ENCODE results near the gene MRPS10.

MRPS10 gene

DNA sequence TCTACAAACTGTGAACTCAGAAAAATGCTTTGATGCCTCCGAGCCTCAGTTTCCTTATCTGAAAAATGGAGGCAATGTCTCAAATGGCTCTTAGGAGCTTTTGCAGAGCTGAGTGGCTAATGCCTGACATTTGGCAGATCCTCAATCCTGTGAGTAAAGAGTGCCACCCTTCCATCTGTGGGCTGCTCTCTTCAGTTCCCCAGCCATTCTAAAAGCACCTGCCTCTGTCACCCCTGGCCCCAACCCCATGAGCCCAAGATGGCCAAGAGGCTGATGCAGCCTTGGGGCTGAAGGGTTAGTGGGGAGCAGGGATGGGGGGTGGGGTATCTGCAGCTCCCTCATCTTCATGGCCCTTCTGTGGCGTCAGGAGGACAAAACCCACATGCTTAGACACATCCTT, 59.0 kb downstream of the MRPS10 start:
- peaks cover 21% of the 10 kb centered on the region for H3K4me1 ChIP-seq (ENCODE audit: control insufficient read depth, insufficient read depth, low read length)
- H3K9me3 ChIP-seq (ENCODE audit: control insufficient read depth, insufficient read depth, low read depth, low read length): no peaks in the 10 kb centered on the region
- H3K27ac ChIP-seq (ENCODE audit: low read depth, low read length): no peak overlapping the region
- no peaks in the 10 kb centered on the region for H3K36me3 ChIP-seq (ENCODE audit: control insufficient read depth, insufficient read depth, low read length)
- H3K9ac ChIP-seq (ENCODE audit: low read length): no peak overlapping the region
- H3K27me3 ChIP-seq (ENCODE audit: control insufficient read depth, insufficient read depth, low read length): no peaks in the 10 kb centered on the region
- H3K4me3 ChIP-seq (ENCODE audit: low read depth, low read length): no peak overlapping the region

DNA sequence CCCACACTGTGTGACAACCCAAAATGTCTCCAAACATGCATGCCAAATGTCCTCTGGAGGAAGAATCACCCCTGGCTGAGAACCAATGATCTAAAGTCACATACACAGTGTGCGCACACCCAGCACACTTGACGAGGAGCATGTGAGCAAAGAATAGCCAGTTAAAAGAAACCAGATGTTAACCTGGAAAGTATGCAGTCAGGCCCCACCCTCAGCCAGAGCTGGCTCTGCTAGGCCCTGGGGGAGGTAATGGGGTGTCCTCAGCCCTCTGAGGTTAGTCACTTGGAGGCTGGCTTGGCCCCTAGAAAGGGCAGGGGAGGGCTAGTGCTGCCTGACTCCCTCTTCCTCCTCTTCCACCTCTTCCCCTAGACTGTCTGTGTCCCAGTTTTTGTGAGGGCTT, 59.6 kb downstream of the MRPS10 start:
- Histone ChIP-seq H3K9me3 (ENCODE audit: control insufficient read depth, insufficient read depth, low read depth, low read length) (no peaks in the 10 kb centered on the region), H3K9ac (ENCODE audit: low read length) (no peak overlapping the region), H3K27me3 (ENCODE audit: control insufficient read depth, insufficient read depth, low read length) (no peaks in the 10 kb centered on the region), H3K4me1 (ENCODE audit: control insufficient read depth, insufficient read depth, low read length) (peaks cover 21% of the 10 kb centered on the region), H3K36me3 (ENCODE audit: control insufficient read depth, insufficient read depth, low read length) (no peaks in the 10 kb centered on the region), H3K27ac (ENCODE audit: low read depth, low read length) (no peak overlapping the region), H3K4me3 (ENCODE audit: low read depth, low read length) (no peak overlapping the region)

Measured in HUES6 (cell line).